ENCODE results near the gene DCST1.

DCST1 gene

DNA sequence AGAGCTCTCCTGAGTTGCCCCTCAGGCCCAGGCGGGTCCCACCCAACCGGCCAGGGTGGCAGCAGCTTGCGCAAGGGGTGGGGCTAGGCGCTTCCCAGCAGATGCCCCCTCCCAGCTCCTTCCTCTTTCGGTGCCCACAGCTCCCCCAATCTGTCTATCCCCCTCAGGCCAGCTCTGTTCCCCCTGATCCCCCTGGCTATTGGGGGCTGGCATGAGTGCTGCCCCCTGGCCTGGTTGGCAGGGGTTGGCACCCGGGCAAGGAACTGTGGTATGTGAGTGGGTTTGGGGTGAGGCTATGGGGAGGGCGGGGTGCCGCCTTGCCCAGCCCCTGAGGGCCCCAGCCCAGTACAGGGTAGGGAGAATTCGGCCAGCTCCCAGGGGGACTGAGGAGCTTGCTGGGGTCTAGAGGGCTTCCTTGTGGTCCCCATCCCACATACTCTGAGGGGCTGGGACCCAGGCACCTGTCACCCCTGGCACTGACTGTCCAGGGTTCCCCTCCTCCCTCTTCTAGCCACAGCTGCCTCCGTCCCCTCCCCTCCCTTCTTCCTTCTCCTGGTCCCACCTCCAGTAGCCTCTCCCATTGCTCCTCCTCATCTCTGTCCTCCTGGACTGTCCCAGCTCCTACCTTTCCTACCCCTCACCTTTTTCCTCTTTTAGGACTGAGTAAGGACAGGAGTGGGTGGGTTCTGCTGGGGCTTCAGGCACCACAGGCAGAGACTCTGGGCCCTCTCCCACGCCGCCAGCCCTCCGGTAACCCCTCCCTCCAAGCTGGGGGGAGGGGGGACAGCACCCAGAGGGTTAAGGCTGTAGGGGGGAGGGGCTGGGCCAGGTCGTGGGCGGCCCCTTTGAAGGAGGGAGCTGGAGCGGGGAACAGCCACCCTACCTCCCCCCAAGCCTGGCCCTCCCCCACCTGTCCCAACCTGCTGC, 25.3 kb upstream of the DCST1 start:
- H3K27ac ChIP-seq (ENCODE audit: low read depth, low read length) = peak overlapping the region; percentile 20
- peaks cover 30% of the 10 kb centered on the region for H3K4me1 ChIP-seq (ENCODE audit: control insufficient read depth, insufficient read depth, low read length)

GRCh38 chr1:155009221-155009711, 24.4 kb upstream of the DCST1 start:
- Histone ChIP-seq H3K27me3 (ENCODE audit: control insufficient read depth, insufficient read depth, low read length) (no peaks in the 10 kb centered on the region), H3K9me3 (ENCODE audit: control insufficient read depth, insufficient read depth, low read length) (no peaks in the 10 kb centered on the region), H3K27ac (ENCODE audit: low read depth, low read length) (no peak overlapping the region), H3K4me1 (ENCODE audit: control insufficient read depth, insufficient read depth, low read length) (peaks cover 31% of the 10 kb centered on the region), H3K9ac (ENCODE audit: low read depth, low read length) (no peak overlapping the region), H3K4me3 (ENCODE audit: low read depth, low read length) (no peak overlapping the region), H3K36me3 (ENCODE audit: control insufficient read depth, insufficient read depth, low read length) (peaks cover 12% of the 10 kb centered on the region)

More for the DNA sequence above, 25.3 kb upstream of the DCST1 start:
- Histone ChIP-seq H3K27me3 (ENCODE audit: control insufficient read depth, insufficient read depth, low read length) (no peaks in the 10 kb centered on the region), H3K9me3 (ENCODE audit: control insufficient read depth, insufficient read depth, low read length) (no peaks in the 10 kb centered on the region), H3K36me3 (ENCODE audit: control insufficient read depth, insufficient read depth, low read length) (peaks cover 5% of the 10 kb centered on the region; the same call in 1 of the 2 replicates), H3K9ac (ENCODE audit: low read depth, low read length) (no peak overlapping the region), H3K4me3 (ENCODE audit: low read depth, low read length) (peak overlapping the region; percentile 39; the same call in 1 of the 2 replicates)

- no peaks in the 10 kb centered on the region for H3K9me3 ChIP-seq (ENCODE audit: control insufficient read depth, insufficient read depth, low read length)
- H3K4me1 ChIP-seq (ENCODE audit: control insufficient read depth, insufficient read depth, low read length) = peaks cover 26% of the 10 kb centered on the region
- no peak overlapping the region for H3K27ac ChIP-seq (ENCODE audit: low read depth, low read length)
- no peak overlapping the region for H3K9ac ChIP-seq (ENCODE audit: low read depth, low read length)
- H3K36me3 ChIP-seq (ENCODE audit: control insufficient read depth, insufficient read depth, low read length) = peaks cover 17% of the 10 kb centered on the region
- no peaks in the 10 kb centered on the region for H3K27me3 ChIP-seq (ENCODE audit: control insufficient read depth, insufficient read depth, low read length)
- no peak overlapping the region for H3K4me3 ChIP-seq (ENCODE audit: low read depth, low read length)
Observed at GRCh38 chr1:155009742-155010141, 23.9 kb upstream of the DCST1 start.

GRCh38 chr1:155010211-155010918, 23.3 kb upstream of the DCST1 start:
- H3K4me1 ChIP-seq (ENCODE audit: control insufficient read depth, insufficient read depth, low read length) = peaks cover 21% of the 10 kb centered on the region
- H3K36me3 ChIP-seq (ENCODE audit: control insufficient read depth, insufficient read depth, low read length) = peaks cover 23% of the 10 kb centered on the region
- no peak overlapping the region for H3K27ac ChIP-seq (ENCODE audit: low read depth, low read length)
- no peaks in the 10 kb centered on the region for H3K9me3 ChIP-seq (ENCODE audit: control insufficient read depth, insufficient read depth, low read length)
- no peak overlapping the region for H3K4me3 ChIP-seq (ENCODE audit: low read depth, low read length)
- H3K27me3 ChIP-seq (ENCODE audit: control insufficient read depth, insufficient read depth, low read length) = no peaks in the 10 kb centered on the region
- no peak overlapping the region for H3K9ac ChIP-seq (ENCODE audit: low read depth, low read length)

- no peaks in the 10 kb centered on the region for H3K9me3 ChIP-seq (ENCODE audit: control insufficient read depth, insufficient read depth, low read length)
- no peak overlapping the region for H3K27ac ChIP-seq (ENCODE audit: low read depth, low read length)
- H3K4me1 ChIP-seq (ENCODE audit: control insufficient read depth, insufficient read depth, low read length) = peaks cover 19% of the 10 kb centered on the region
- peaks cover 29% of the 10 kb centered on the region for H3K36me3 ChIP-seq (ENCODE audit: control insufficient read depth, insufficient read depth, low read length)
- H3K9ac ChIP-seq (ENCODE audit: low read depth, low read length) = no peak overlapping the region
- no peaks in the 10 kb centered on the region for H3K27me3 ChIP-seq (ENCODE audit: control insufficient read depth, insufficient read depth, low read length)
- H3K4me3 ChIP-seq (ENCODE audit: low read depth, low read length) = no peak overlapping the region
Observed at GRCh38 chr1:155011004-155011416, 22.6 kb upstream of the DCST1 start.

GRCh38 chr1:155011437-155012025, 22.1 kb upstream of the DCST1 start:
- Histone ChIP-seq H3K4me1 (ENCODE audit: control insufficient read depth, insufficient read depth, low read length) (peaks cover 21% of the 10 kb centered on the region), H3K36me3 (ENCODE audit: control insufficient read depth, insufficient read depth, low read length) (peaks cover 34% of the 10 kb centered on the region), H3K4me3 (ENCODE audit: low read depth, low read length) (no peak overlapping the region), H3K27me3 (ENCODE audit: control insufficient read depth, insufficient read depth, low read length) (no peaks in the 10 kb centered on the region), H3K9ac (ENCODE audit: low read depth, low read length) (no peak overlapping the region), H3K27ac (ENCODE audit: low read depth, low read length) (no peak overlapping the region), H3K9me3 (ENCODE audit: control insufficient read depth, insufficient read depth, low read length) (no peaks in the 10 kb centered on the region)

DNA sequence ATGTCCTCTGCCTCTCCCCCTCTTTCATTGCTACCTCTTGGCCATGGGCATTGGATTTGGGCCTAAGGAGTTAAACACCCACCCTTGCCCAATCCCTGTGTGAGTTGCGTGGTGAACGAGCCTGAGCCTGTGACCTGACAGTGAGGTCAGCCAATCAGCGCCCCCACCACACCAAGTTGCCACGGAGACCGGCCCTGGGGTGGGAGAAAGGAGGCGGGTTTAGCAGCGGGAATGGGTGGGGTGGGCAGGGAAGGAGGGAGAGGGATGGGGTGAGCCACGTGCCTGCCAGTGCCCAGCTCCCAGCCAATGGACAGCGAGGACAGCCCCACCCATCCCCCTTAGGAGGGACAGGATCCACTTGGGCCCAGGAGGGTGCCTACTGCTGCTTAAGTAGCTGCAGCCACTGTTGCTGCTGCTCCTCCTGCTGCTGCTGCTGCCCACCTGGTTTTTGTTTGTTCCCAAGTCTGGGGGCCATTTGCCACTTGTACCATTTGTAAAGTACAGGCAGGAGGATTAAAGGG, 21.5 kb upstream of the DCST1 start:
- Histone ChIP-seq H3K4me1 (ENCODE audit: control insufficient read depth, insufficient read depth, low read length) (peaks cover 26% of the 10 kb centered on the region), H3K9ac (ENCODE audit: low read depth, low read length) (no peak overlapping the region), H3K27ac (ENCODE audit: low read depth, low read length) (no peak overlapping the region), H3K9me3 (ENCODE audit: control insufficient read depth, insufficient read depth, low read length) (no peaks in the 10 kb centered on the region), H3K27me3 (ENCODE audit: control insufficient read depth, insufficient read depth, low read length) (no peaks in the 10 kb centered on the region), H3K4me3 (ENCODE audit: low read depth, low read length) (no peak overlapping the region), H3K36me3 (ENCODE audit: control insufficient read depth, insufficient read depth, low read length) (peaks cover 38% of the 10 kb centered on the region)

GRCh38 chr1:155012776-155013602, 20.6 kb upstream of the DCST1 start:
- Histone ChIP-seq H3K4me3 (ENCODE audit: low read depth, low read length) (no peak overlapping the region), H3K9me3 (ENCODE audit: control insufficient read depth, insufficient read depth, low read length) (no peaks in the 10 kb centered on the region), H3K27ac (ENCODE audit: low read depth, low read length) (no peak overlapping the region), H3K36me3 (ENCODE audit: control insufficient read depth, insufficient read depth, low read length) (peaks cover 38% of the 10 kb centered on the region), H3K27me3 (ENCODE audit: control insufficient read depth, insufficient read depth, low read length) (no peaks in the 10 kb centered on the region), H3K9ac (ENCODE audit: low read depth, low read length) (no peak overlapping the region), H3K4me1 (ENCODE audit: control insufficient read depth, insufficient read depth, low read length) (peaks cover 31% of the 10 kb centered on the region)

- no peaks in the 10 kb centered on the region for H3K9me3 ChIP-seq (ENCODE audit: control insufficient read depth, insufficient read depth, low read length)
- H3K4me3 ChIP-seq (ENCODE audit: low read depth, low read length) = no peak overlapping the region
- peaks cover 32% of the 10 kb centered on the region for H3K4me1 ChIP-seq (ENCODE audit: control insufficient read depth, insufficient read depth, low read length)
- peaks cover 38% of the 10 kb centered on the region for H3K36me3 ChIP-seq (ENCODE audit: control insufficient read depth, insufficient read depth, low read length)
- no peaks in the 10 kb centered on the region for H3K27me3 ChIP-seq (ENCODE audit: control insufficient read depth, insufficient read depth, low read length)
- H3K9ac ChIP-seq (ENCODE audit: low read depth, low read length) = no peak overlapping the region
- H3K27ac ChIP-seq (ENCODE audit: low read depth, low read length) = no peak overlapping the region
Observed at GRCh38 chr1:155013632-155014031, 20.0 kb upstream of the DCST1 start.

Measured in HUES48 (cell line).